ENCODE measurements around the gene OTUD4. TPM values are rescaled to one million over a fixed set of nuclear protein-coding genes. Genes with fewer than 3 reads are reported as not detected.

OTUD4 gene
- total and polyA plus RNA-seq, 9 of the 15 experiments (the other 6 are each of a cell fraction or from before 2014, with no cell fraction given) = 4.2 to 29.0 (median 24.8) TPM

DNA sequence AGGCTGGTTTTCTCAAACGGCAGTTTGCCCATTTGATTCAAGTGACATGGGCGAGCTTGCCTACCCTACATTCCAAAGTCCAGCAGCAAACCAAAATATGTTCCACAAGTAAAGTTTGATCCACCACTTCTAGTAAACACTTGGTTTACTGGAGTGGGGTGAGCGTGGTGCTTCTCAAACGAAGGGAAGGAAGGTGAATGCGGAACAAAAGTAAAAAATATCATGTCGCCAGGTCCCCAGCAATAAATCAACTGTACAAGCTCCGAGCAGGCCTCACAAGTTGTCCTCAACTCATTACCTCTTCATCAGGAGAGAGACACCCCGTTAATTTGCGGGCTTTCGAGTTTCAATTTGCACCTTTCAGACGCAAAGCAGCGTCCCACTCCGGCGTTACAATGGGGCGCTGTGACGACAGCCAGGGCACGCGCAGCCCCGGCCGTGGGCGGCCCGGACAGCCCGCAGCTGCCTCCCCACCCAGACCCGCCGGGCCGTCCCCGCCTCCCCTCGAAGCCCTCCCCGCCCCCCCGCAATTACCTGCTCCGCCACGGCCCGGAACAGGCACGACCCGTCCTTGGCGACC, 1.0 kb downstream of the OTUD4 start (continued):
- TF ChIP-seq ZNF507 (tag; conservative IDR thresholded peaks at IDR 0.05) (no peak), NFRKB (IDR thresholded peaks at IDR 0.05; ENCODE audit: low read depth) (0 out of 2 replicates have a peak, but pooled peaks have one; percentile 19), HDAC8 (tag; IDR thresholded peaks at IDR 0.05) (no peak), ZNF133 (CRISPR knock-in tag; IDR thresholded peaks at IDR 0.05) (no peak), HLTF (IDR thresholded peaks at IDR 0.05) (no peak), NRF1 (conservative IDR thresholded peaks at IDR 0.05 in 1 of 2, IDR thresholded peaks at IDR 0.05 in 1 of 2) (peak in 1 of 2 experiments; percentile 72), RBM17 (IDR thresholded peaks at IDR 0.05; ENCODE audit: borderline replicate concordance, low read depth, low read length) (no peak), ILF3 (IDR thresholded peaks at IDR 0.05; ENCODE audit: borderline replicate concordance) (no peak), POLR3A (IDR thresholded peaks at IDR 0.05; ENCODE audit: borderline replicate concordance, extremely low read depth, insufficient read depth, insufficient read length) (no peak), ZNF75A (CRISPR knock-in tag; IDR thresholded peaks at IDR 0.05) (no peak), CUX1 (CRISPR knock-in tag; IDR thresholded peaks at IDR 0.05) (no peak), NFE2 (IDR thresholded peaks at IDR 0.05; ENCODE audit: low read depth) (no peak), COPS2 (conservative IDR thresholded peaks at IDR 0.05) (no peak), IRF9 (tag; IDR thresholded peaks at IDR 0.05) (no peak), BCOR (IDR thresholded peaks at IDR 0.05) (no peak), ZNF707 (CRISPR knock-in tag; conservative IDR thresholded peaks at IDR 0.05) (no peak), ZNF143 (CRISPR knock-in tag; IDR thresholded peaks at IDR 0.05) (no peak), STAT5B (CRISPR knock-in tag; IDR thresholded peaks at IDR 0.05) (no peak)
- TF ChIP-seq, protein P1, sequence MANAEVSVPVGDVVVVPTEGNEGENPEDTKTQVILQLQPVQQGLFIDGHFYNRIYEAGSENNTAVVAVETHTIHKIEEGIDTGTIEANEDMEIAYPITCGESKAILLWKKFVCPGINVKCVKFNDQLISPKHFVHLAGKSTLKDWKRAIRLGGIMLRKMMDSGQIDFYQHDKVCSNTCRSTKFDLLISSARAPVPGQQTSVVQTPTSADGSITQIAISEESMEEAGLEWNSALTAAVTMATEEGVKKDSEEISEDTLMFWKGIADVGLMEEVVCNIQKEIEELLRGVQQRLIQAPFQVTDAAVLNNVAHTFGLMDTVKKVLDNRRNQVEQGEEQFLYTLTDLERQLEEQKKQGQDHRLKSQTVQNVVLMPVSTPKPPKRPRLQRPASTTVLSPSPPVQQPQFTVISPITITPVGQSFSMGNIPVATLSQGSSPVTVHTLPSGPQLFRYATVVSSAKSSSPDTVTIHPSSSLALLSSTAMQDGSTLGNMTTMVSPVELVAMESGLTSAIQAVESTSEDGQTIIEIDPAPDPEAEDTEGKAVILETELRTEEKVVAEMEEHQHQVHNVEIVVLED (CRISPR knock-in tag; IDR thresholded peaks at IDR 0.05) = no peak
- TF ChIP-seq, protein P2, sequence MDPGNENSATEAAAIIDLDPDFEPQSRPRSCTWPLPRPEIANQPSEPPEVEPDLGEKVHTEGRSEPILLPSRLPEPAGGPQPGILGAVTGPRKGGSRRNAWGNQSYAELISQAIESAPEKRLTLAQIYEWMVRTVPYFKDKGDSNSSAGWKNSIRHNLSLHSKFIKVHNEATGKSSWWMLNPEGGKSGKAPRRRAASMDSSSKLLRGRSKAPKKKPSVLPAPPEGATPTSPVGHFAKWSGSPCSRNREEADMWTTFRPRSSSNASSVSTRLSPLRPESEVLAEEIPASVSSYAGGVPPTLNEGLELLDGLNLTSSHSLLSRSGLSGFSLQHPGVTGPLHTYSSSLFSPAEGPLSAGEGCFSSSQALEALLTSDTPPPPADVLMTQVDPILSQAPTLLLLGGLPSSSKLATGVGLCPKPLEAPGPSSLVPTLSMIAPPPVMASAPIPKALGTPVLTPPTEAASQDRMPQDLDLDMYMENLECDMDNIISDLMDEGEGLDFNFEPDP (CRISPR knock-in tag; IDR thresholded peaks at IDR 0.05) = no peak
- TF ChIP-seq, protein P3, sequence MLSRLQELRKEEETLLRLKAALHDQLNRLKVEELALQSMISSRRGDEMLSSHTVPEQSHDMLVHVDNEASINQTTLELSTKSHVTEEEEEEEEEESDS (CRISPR knock-in tag; IDR thresholded peaks at IDR 0.05) = no peak

Data from K562 (cell line).